ENCODE measurements around the gene ARHGAP15.

- no peak for TF ChIP-seq EP300 (IDR thresholded peaks at IDR 0.05; ENCODE audit: low read depth)
- no peak for TF ChIP-seq CTCF (IDR thresholded peaks at IDR 0.05)
- no peak for TF ChIP-seq POLR2A (IDR thresholded peaks at IDR 0.05)
Measured at GRCh38 chr2:143582046-143582747, 453.0 kb downstream of the ARHGAP15 start.

All from transverse colon (tissue), 3 donors.